GM19438 (cell line): Measurements from ENCODE around the gene CHKA.

Source experiments
- ATAC-seq: cut with Tn5 transposase; IDR thresholded peaks from one replicate; pipeline ENCODE4 v1.9.1; 2021; ENCODE audit warnings: low read depth; ENCODE audit not compliant: unreplicated experiment

CHKA gene

DNA sequence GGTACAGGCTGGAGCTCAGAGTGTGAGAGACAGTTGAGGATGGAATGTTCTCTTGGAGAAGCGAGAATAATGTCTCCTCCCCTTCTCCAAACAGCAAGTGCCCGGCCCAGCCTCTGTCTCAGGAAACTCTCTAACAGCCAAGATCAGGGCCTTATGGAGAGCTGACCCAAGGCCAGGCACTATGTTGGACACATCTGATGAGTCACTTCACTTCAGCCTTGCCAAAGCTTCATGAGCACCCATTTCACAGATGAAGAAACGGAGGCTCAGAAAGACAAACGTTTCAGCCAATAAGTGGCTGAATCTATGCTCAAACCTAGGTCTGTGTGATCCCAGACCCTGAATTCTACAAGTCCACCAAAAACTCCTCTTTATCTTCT lies 22.1 kb upstream of the CHKA start:
- no peak for ATAC-seq

DNA sequence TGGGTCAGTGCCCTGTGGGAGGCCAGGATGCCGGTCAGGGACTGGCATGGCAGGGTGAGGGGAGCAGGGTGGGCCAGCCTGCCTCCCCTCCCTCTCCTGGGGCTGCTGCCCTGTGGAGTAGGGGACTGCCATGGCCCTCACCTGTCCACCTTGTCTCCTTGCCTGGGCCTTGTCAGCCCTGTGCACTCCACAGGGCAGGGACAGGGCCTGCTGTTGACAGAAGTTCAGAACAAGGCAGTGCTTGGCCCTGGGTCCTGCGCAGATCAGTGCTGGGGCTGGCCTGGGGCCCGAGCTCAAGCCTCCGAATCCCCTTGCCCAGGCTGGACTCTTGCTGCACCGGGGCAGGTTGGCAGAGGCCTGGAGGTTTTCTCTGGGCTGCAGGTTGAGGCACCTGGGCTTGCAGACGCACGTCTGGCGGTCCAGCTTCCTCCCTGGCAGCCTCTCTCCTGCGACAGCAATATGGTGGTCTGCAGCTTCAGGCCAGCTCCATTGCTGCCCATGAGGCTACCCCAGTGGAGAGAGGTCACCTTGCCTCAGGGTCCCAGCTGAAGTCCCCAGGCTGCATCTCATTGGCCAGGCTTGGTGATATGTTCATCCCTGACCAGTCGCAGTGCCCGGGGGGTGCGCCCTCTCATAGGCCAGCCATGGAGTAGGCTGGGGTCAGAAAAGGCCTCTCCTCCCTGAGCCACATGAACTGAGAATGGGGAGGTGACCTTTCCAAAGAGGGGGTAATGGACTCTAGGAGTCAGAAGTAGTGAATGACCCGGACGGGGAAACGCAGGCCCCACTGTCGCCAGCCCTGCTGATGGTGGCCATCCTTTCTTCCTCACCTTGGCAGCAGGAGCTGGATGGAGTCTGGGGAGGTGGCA lies 21.5 kb upstream of the CHKA start:
- ATAC-seq = no peak

DNA sequence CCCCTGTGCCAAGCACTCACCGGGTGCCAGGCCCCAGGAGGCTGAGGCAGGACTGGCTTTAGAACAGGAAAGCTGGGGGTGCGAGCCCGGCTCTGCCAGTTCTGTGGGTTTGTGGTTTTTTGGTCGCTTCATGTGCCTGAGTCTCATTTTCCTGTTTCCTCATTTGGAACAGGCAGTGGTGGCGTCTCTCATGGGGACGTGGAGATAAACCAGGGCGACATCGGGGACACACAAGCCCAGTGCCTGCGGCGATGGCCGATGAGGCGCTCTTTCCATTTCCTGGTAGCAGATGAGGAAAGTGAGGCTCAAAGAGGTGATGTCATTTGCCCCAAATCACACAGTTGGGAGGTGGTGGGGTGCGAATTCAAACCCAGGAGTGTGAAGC lies 20.8 kb upstream of the CHKA start:
- ATAC-seq = no peak

DNA sequence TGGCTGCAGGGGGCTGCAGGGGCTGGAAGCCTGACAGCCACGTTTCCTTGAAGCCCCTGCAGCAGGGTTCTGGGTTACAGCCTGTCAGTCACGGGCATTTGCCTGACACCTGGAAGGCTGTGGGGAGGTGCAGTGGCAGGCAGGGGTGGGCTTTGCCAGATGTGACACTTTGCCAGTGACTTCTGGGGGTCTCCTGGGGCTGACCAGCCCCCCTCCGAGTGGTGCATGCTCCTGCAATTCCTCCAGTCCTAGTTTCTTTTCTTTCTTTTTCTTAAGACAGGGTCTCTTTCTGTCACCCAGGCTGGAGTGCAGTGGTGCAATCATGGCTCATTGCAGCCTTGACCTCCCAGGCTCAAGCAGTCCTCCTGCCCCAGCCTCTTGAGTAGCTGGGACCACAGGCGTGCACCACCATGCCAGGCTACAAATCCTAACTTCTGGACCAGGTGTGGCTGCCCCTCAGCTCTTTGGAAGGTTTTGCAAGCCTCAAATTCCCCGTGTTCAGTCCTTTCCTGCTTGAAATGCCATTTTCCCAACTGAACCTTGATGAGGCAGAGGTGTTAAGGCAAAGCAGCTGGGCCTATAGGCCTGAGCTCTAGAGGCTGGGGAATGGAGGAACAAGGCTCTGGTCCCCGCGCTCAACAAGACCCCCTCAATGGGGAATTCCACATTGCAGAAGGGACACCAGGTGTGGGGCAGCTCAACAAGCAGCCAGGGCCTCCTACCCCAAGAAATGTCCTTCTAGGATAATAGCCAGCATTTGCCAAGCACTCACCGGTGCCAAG lies 20.2 kb upstream of the CHKA start:
- no peak for ATAC-seq

DNA sequence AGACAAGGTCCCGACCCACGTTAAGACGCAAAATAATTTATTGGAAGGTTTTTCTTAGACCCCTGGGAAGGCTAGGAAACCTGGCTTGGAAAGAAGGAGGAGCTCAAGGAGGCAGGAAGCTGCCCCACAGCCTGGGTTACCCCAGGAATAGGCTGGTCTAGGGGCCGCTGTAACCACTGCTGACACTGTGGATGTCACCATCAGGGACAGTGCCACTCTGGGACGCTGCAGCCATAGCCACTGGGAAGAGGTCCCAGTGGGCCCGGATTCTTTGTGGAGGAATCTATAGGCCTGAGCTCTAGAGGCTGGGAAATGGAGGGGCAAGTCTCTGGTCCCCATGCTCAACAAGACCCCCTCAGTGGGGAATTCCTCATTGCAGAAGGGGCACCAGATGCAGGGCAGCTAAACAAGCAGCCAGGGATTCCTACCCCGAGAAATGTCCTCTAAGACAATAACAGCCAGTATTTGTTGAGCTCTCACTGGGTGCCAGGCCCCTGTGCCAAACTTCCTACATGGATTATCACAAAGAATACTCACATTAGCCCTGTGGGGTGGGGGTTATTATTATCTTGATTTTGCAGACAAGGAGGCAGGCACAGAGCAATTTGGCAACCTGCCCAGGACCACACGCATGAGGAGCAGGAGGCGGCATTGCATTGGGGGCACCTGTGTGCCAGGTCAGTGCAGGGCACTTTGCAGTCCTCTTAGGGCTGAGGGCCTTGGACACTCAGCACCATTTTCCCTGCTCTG lies 19.5 kb upstream of the CHKA start:
- no peak for ATAC-seq

DNA sequence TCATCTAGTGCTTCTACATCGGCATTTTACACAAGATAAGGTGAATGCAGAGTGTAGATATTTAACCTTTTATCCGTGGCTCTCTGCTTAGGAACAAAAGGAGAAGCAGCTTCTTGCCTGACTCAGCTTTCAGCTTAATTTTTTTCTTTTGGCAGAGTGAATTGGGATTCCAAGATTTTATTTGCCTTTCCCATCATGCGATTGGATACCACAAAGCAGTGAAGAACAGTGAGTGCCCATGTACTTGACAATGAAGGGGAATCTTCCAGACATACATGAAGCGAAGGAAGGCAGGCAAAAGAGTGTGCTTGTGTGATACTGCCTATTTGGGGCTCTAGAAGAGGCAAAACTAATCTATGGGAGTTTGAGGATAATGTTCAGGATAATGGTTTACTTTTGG lies 17.0 kb upstream of the CHKA start:
- ATAC-seq = no peak

DNA sequence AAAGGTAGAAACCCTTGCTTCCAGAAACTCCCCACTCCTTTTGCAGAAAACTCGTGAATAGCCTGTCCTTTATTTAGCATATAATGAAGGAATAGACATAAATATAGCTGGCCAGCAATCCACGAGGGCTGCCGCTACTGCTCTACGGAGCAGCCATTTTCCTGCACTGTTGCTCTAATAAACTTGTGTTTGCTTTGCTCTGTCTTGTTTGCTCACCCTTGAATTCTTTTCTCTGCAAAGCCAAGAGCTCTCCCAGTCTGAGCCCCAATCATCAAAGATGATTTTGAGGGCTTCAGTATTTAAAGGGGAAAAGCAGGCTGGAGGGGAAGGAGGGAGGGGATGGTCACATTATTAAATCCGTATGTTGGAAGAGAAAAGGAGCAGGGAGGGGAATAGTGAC lies 16.6 kb upstream of the CHKA start:
- ATAC-seq = no peak

DNA sequence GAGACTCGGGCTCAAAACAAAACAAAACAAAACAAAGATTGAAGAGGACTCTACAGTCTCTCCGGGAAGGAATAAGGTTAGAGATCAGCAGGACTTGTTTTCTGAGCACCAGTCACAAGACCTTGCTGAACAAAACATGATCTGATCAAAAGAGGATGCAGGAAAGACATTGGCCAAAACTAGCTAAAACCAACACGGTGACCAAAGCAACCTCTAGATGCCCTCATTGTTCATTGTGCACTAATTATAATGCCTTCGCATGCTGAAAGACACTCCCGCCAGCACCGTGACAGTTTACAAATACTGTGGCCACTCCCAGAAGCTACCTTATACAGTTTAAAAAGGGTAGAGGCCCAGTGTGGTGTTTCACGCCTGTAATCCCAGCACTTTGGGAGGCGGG lies 15.7 kb upstream of the CHKA start:
- ATAC-seq = no peak

DNA sequence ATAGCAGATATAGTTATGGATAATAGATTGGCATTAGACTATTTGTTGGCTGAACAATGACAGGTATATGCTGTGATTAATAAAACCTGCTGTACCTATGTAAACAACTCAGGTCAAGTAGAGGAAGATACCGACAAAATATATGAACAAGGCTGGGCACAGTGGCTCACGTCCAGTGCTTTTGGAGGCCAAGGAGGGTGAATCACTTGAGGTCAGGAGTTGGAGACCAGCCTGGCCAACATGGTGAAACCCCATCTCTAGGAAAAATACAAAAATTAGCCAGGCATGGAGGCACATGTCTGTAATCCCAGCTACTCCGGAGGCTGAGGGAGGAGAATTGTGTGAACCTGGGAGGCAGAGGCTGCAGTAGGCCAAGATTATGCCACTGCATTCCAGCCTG lies 14.0 kb upstream of the CHKA start:
- no peak for ATAC-seq

DNA sequence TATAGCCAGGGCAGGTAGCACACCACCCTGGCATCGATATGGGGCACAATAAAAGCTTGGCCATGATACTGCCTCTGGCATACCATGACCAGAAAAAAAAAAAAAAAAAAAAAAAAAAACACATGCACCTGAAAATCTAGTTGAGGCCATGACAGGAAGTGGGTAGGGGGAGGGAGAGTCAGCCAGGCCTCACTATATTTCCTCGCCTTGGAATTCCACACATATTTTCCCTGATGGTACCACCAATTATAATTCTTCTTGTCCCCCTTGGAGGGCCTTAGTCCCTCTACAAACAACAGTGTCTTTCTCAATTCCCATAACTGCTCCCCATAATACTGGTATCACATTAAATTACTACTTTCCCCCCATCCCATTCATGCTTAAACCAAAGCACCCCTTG lies 12.6 kb upstream of the CHKA start:
- no peak for ATAC-seq

DNA sequence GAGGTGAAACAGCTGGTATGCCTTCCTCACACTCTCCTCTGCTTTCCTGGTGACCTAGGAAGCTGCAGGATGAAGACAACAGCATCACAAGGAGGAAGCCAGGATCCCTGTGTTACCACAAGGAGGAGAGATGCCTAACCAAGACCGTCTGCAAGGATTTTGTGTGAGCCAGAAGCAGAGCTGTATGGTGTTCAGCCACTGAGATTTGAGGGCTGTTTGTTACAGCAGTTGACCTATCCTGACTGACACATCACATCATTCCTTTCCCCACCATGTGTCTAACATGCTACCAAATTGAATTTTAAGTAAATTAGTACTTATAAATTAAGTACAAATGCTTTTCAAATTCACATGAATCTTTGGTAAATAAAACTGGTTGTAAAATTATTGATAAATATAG lies 8.9 kb upstream of the CHKA start:
- no peak for ATAC-seq

DNA sequence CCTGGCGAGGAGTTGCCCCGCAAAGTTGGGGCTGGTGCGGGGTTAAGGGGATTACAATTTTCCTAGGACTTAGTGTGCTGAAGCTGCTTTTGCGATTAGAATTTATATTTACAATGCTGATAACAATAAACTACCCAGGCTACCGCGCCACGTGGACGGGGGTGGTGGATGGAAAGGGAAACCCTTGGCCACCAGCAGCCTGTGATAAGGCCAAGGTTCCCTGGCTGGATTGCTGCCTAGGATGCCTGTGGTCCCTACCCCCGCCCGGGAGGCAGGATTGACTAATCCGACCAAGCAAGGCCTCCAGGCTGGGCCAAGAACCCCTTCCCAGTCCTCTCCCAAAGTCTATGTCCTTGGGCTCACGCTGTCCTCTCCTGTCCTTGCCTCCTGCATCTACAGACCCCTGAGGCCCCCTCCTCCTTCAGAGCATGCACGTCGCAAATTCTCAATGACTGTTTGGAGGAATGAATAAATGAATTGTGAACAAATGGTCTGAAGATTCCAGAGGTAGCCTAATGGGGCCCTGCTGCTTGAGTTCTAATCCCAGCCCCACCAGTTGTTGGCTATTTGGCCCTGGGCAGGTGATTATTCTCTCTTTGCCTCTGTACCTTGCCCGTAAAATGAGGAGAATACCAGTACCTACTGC lies 7.6 kb upstream of the CHKA start:
- ATAC-seq = no peak

DNA sequence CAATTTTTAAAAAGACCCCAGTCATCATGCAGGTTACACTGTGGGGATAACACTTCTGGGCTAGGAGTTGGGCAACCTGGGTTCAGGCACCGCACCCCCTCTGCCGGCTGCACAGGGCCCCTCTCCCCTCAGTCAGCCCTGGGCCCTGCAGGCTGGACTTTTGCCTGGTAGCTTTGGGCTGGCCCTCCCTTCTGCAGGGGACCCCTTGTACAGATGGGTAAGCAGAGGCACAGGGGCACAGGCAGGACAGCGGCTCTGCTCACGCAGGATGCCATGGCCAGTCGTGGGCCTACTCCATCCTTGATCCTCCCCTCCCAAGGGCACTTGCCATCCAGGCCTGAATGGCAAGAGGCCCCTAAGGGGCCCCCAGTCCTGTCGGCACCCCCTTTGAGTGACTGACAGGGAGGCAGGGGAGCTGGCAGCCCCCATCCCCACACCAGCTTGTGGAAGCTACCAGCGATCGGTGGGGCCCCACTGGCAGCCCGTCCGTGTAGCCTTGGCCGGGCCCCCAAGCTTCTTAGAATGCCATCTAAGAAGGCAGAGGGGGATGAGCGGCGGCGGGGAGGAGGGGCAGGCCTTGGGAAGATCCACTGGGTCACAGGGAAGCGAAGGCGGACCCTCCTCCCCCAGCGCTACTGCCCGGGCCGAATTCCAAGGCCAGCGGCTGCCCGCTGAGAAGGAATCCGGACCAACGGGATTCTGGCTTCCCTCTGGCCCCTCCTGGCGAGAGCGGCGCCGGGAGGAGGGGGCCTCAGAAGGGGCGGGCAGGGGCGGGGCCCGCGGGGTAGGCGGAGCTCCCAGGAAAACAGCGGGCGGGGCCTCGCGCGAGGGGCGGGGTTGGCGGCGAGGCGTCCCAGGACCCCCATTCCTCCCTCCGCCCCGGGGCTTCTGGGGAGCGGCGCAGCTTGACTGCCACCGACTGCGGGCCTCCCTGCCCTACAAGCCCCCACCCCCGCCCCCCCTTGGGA lies 6.8 kb upstream of the CHKA start:
- ATAC-seq = no peak

DNA sequence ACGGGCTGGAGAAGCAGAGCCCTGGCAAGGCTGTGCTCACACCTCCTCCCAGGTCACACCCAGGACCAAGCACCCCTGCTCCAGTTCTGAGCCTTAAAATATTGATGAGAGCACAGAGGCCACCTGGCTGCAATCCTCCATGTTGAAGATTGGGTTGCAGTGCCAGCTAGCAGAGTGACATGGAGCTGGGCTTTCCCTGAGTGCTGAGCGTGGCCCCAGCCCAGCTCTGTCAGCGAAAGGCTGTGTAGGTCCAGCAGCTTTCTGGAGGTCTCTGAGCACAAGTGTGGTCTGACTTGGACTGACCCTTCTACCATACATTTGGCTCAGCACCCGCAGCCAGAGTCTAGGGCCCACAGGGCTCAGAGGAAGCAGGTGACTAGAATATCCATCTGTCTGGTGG lies 4.0 kb upstream of the CHKA start:
- ATAC-seq = no peak

DNA sequence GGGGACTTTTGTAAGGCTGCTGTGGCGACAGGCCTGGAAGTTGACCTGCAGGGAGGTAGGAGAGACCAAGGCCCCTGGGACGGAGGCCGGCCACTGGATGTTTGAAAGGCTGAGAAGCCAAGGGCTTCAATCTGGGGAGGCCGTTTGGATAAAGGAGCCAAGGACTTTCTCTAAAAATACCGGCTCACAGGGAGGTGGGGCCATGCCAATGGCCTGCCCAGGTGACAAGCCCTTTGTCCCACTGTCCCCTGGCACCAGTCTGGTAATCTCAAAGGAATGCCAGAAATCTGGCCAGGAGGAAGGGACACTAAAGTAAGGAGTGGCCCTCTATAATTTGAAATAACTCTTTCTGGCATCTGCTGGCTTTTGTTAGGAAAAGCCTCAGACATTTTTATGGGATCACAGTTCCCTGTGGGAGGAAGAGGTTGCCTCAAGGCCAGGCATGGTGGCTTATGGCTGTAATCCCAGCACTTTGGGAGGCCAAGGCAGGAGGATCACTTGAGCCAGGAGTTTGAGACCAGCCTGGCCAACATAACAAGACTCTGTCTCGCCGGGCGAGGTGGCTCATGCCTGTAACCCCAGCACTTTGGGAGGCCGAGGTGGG lies 1.9 kb upstream of the CHKA start:
- ATAC-seq = no peak

DNA sequence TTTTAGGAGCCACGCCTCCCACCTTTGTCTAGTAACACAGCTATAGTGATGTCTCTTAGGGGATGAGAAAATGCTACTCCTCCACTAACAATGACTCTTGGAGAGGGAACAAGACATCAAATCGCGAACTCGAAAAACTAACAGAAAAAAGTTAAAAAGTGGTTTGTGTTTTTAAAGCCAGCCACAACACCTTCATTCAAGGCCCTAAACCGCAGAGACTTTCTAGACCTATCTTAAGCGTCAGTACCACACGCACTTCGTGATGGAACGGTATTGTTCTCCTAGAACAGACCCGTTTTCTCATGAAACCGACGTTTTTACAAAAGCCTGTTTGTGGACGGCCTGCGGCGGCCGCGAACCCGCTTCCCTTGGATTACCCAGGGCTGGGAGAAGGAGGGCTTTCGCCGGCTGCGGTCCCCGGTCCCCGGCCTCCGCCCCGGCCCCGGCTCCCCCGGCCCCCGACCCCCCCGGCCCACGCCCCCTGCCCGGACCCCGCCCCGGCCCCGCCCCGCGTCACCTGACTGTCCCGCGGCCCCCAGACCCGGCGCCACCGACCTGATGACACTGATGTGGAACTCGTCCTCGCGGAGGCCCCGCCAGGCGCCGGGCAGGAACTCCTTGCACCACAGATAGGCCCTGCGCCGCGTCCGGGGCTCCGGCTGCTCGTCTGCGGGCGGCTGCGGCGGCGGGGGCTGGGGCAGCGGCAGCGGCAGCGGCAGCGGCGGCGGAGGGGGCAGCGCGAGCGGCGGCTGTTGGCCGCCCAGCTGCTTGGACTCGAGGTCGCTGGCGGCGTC lies 718 bp downstream of the CHKA start:
- peak; percentile 25 for ATAC-seq

DNA sequence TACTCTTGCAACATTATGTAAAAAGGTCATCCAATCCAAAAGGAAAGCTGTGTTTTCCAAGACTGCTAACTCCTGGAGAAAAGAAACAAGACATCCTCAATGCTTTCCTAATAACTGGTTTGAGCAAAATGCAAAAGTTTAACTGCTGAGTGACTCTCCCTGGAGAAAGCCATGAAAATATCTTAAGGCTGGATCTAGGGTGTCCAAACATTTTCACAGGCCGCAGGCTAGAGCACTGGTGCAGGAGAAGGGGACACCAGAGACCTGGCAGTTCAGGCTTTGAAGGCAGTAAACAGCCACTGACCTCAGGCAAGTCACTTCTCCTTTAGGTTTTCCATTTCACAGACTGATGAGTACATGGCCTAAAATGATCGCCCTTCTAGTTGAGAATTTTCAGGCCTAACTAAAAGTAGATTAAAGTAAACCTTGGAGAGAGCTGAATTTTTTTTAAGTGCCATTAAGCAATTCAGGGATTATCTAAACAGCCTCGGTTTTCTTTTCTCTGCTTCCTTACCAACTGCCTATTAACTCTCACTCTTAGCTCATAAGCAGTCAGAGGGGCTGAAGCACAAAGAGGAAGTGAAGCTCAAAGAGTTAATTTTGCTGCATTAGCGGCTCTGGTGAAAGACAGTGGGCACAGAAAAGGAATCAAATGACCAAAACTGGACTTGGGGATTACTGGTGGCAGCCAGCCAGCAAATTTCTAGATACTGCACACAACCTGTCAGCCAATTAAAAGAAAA lies 2.3 kb downstream of the CHKA start:
- ATAC-seq = no peak
